Gastroesophageal sphincter (tissue), 4 donors: ENCODE results near the gene SLC35E1. TPM values are rescaled to one million over a fixed set of nuclear protein-coding genes. Genes with fewer than 3 reads are reported as not detected.

ENCODE experiments used
- ATAC-seq: fragments of 150-250 bp; one replicate; pipeline ENCODE4 v1.9.1; 2016; ENCODE audit warnings: mild to moderate bottlenecking, moderate library complexity
- H3K27ac ChIP-seq, 4 donors: fragments of 200-600 bp; sonication (generic) in 3 of 4; 1 replicate in 3 of 4; 2 replicates in 1 of 4; pipeline ENCODE4 v1.5.1; 2016 to 2019
- H3K27me3 ChIP-seq: fragments of 200-600 bp; sonication (generic); one replicate; pipeline ENCODE4 v1.5.1; 2019
- H3K36me3 ChIP-seq, 2 donors: fragments of 200-600 bp; sonication (generic); one replicate each; pipeline ENCODE4 v1.5.1; 2019; ENCODE audit warnings: control low read depth in 1 of 2
- H3K4me1 ChIP-seq, 3 donors: fragments of 200-600 bp; sonication (generic); 1 replicate in 2 of 3; 2 replicates in 1 of 3; pipeline ENCODE4 v1.5.1; 2016 to 2019; ENCODE audit warnings: control low read depth in 2 of 3
- H3K4me3 ChIP-seq, 2 donors: fragments of 200-600 bp; sonication (generic); one replicate each; pipeline ENCODE4 v1.5.1; 2019; ENCODE audit warnings: mild to moderate bottlenecking in 1 of 2, moderate library complexity in 1 of 2
- H3K9me3 ChIP-seq, 3 donors: fragments of 200-600 bp; sonication (generic); one replicate each; pipeline ENCODE4 v1.5.1; 2017 to 2019; ENCODE audit warnings: control low read depth in 2 of 3
- CTCF ChIP-seq, 4 experiments: fragments of 200-600 bp in 2 of 4; fragments of 450-650 bp in 2 of 4; sonication (generic) in 1 of 4; IDR thresholded peaks; one replicate each; pipeline ENCODE4 v1.5.1; 2017 to 2019; ENCODE audit warnings: antibody characterized with exemption in 4 of 4, mild to moderate bottlenecking in 2 of 4, moderate library complexity in 2 of 4
- EP300 ChIP-seq: sonication (generic); formaldehyde crosslinking; IDR thresholded peaks from one replicate; pipeline ENCODE4 v1.6.1; 2017; ENCODE audit warnings: antibody characterized with exemption, mild to moderate bottlenecking
- POLR2A ChIP-seq, 2 donors: fragments of 450-650 bp; IDR thresholded peaks; one replicate each; pipeline ENCODE4 v1.6.1; 2017; ENCODE audit warnings: antibody characterized with exemption in 2 of 2, mild to moderate bottlenecking in 2 of 2, moderate library complexity in 1 of 2
- POLR2AphosphoS5 ChIP-seq: sonication (generic); formaldehyde crosslinking; IDR thresholded peaks from one replicate; pipeline ENCODE4 v1.6.1; 2017; ENCODE audit warnings: antibody characterized with exemption
- WGBS, 2 donors: methylation state at CpG; one replicate each; pipeline ENCODE4 v1.1.5; 2018; ENCODE audit warnings: low coverage in 1 of 2; 5-methylcytosine and 5-hydroxymethylcytosine counted together
- total RNA-seq, 4 donors: library from RNA; depleted of rRNA; stranded (reverse); fragments of >200 nt; gene quantifications; one replicate each; pipeline ENCODE4 v1.1.0, GENCODE V29; 2016

Gene SLC35E1
- total RNA-seq, 4 donors from 2014 or later, result 24.9 to 35.5 (median 29.7) TPM

GRCh38 chr19:16542910-16543472 is 29.2 kb downstream of the SLC35E1 start:
- peak overlapping the region; percentile 61 to 91 (median 88) for H3K27ac ChIP-seq
- peaks cover 0 to 24% of the 10 kb centered on the region in 2 donors for H3K36me3 ChIP-seq
- ATAC-seq, result no peak
- H3K9me3 ChIP-seq, result no peaks in the 10 kb centered on the region
- TF ChIP-seq POLR2AphosphoS5 (no peak), CTCF (IDR thresholded peaks at IDR 0.05) (no peak), EP300 (no peak), POLR2A (IDR thresholded peaks at IDR 0.05) (no peak)
- no peaks in the 10 kb centered on the region for H3K27me3 ChIP-seq
- peak overlapping the region; percentile 77 to 99 for H3K4me3 ChIP-seq
- H3K4me1 ChIP-seq, result peaks cover 0 to 64% (median 17%) of the 10 kb centered on the region in 3 donors
- 0 to 6% methylated on average over 2 to 13 of the region's 15 CpGs for WGBS, 2 donors

- TF ChIP-seq EP300 (no peak), POLR2A (IDR thresholded peaks at IDR 0.05) (peak; percentile 73 to 79), CTCF (IDR thresholded peaks at IDR 0.05) (peak in 1 of 4 experiments; percentile 14), POLR2AphosphoS5 (peak; percentile 87)
- ATAC-seq, result peak; percentile 98
- Histone ChIP-seq H3K27ac (peak within 1 kb of the TSS; percentile 61 to 91 (median 88)), H3K4me3 (peak within 1 kb of the TSS; percentile 77 to 99), H3K4me1 (peaks cover 0 to 71% (median 17%) of the 10 kb centered on the region in 3 donors), H3K9me3 (no peaks in the 10 kb centered on the region), H3K27me3 (no peaks in the 10 kb centered on the region), H3K36me3 (peaks cover 0 to 31% of the 10 kb centered on the region in 2 donors)
- 0% methylated on average over 9 of the region's 108 CpGs; no CpG with 5 or more reads in 1 of the 2 donors for WGBS, 2 donors
Observed at GRCh38 chr19:16542045-16542909, 29.9 kb downstream of the SLC35E1 start, which contains the start of gene CHERP. TSS of gene CHERP (minus strand) at chr19:16542437. CDS start at chr19:16542378, 59 bp downstream.

- 0% methylated on average over 1 to 21 of the region's 29 CpGs for WGBS, 2 donors
- peaks cover 0 to 78% (median 17%) of the 10 kb centered on the region in 3 donors for H3K4me1 ChIP-seq
- no peaks in the 10 kb centered on the region for H3K27me3 ChIP-seq
Observed at GRCh38 chr19:16541526-16542044, 30.6 kb downstream of the SLC35E1 start.

GRCh38 chr19:16540948-16541347 is 31.3 kb downstream of the SLC35E1 start:
- H3K4me3 ChIP-seq, result peak overlapping the region in 1 of 2 donors; percentile 99
- H3K27me3 ChIP-seq, result no peaks in the 10 kb centered on the region
- 69 to 78% methylated on average over 7 to 12 of the region's 12 CpGs for WGBS, 2 donors
- no peak for TF ChIP-seq EP300
- H3K36me3 ChIP-seq, result peaks cover 0 to 44% of the 10 kb centered on the region in 2 donors
- ATAC-seq, result no peak
- H3K9me3 ChIP-seq, result no peaks in the 10 kb centered on the region
- no peak overlapping the region for H3K27ac ChIP-seq
- H3K4me1 ChIP-seq, result peaks cover 0 to 80% (median 17%) of the 10 kb centered on the region in 3 donors

More at GRCh38 chr19:16541526-16542044, 30.6 kb downstream of the SLC35E1 start:
- Histone ChIP-seq H3K4me3 (peak overlapping the region; percentile 77 to 99), H3K36me3 (peaks cover 0 to 38% of the 10 kb centered on the region in 2 donors), H3K9me3 (no peaks in the 10 kb centered on the region), H3K27ac (peak overlapping the region; percentile 26 to 91 (median 88))
- no peak for ATAC-seq
- TF ChIP-seq CTCF (IDR thresholded peaks at IDR 0.05) (no peak), EP300 (no peak), POLR2A (IDR thresholded peaks at IDR 0.05) (no peak), POLR2AphosphoS5 (no peak)

- Histone ChIP-seq H3K36me3 (peaks cover 0 to 83% of the 10 kb centered on the region in 2 donors), H3K4me1 (peaks cover 0 to 56% (median 17%) of the 10 kb centered on the region in 3 donors), H3K9me3 (no peaks in the 10 kb centered on the region), H3K27me3 (no peaks in the 10 kb centered on the region), H3K27ac (no peak overlapping the region), H3K4me3 (no peak overlapping the region)
- WGBS, 2 donors, result 87 to 89% methylated on average over 11 of the region's 13 CpGs
- TF ChIP-seq POLR2AphosphoS5 (no peak), POLR2A (IDR thresholded peaks at IDR 0.05) (no peak), EP300 (no peak), CTCF (IDR thresholded peaks at IDR 0.05) (no peak)
- ATAC-seq, result no peak
Observed at GRCh38 chr19:16537111-16537510, 35.1 kb downstream of the SLC35E1 start.
